HepG2 (cell line): ENCODE results near the gene EPB41L3. TPM values are rescaled to one million over a fixed set of nuclear protein-coding genes. Genes with fewer than 3 reads are reported as not detected.
A peak's percentile ranks its signal among the peaks of the same experiment; 100 is the strongest.

ENCODE experiments used
- ATAC-seq: fragments of 200-7000 bp; cut with Tn5 transposase; 3 replicates; pipeline ENCODE4 v1.9.1; 2020; ENCODE audit warnings: mild to moderate bottlenecking, moderate library complexity
- BruUV-seq: library from RNA; stranded (reverse); fragments of 400-500 nt; replicated peaks from 2 replicates; lab custom pipeline; 2021; lab: Mats Ljungman, UMichigan
- CTCF ChIA-PET: fragments of 300-600 bp; formaldehyde crosslinking; extraction: SDS; loops from one replicate; lab custom pipeline; 2021; ENCODE audit warnings: low total read pairs, inconsistent platforms, low intra/inter-chr PET ratio; lab: Yijun Ruan, JAX
- POLR2A ChIA-PET: fragments of 350-600 bp; sonication (Branson Sonifier 250); formaldehyde crosslinking; loops from one replicate; lab custom pipeline; 2020; ENCODE audit warnings: antibody characterized with exemption, inconsistent platforms; lab: Yijun Ruan, JAX
- DNase-seq: peaks from one replicate; pipeline ENCODE4 v3.0.0-alpha.2; 2015; ENCODE audit warnings: low spot score
- FAIRE-seq: peaks from 3 replicates; lab custom pipeline; 2011; peaks lifted over from hg19 to GRCh38; lab: Jason Lieb, UNC
- H2AFZ ChIP-seq: one replicate; pipeline ENCODE4 v1.6.1; 2011; ENCODE audit warnings: low read length, inconsistent platforms
- H3K27ac ChIP-seq: fragments of 300-600 bp; 3 replicates; pipeline ENCODE4 v1.8.0; 2011; ENCODE audit warnings: mixed run types, mild to moderate bottlenecking, mixed read lengths, low read length, inconsistent platforms; ENCODE audit not compliant: insufficient read depth; ENCODE audit errors: extremely low read length
- H3K27me3 ChIP-seq, 2 experiments: fragments of 200-600 bp in 1 of 2; 2 replicates in 1 of 2; 3 replicates in 1 of 2; pipeline versions ENCODE4 v1.6.0 to v1.8.0; 2011; ENCODE audit warnings: low read length in 2 of 2, mild to moderate bottlenecking in 2 of 2, moderate library complexity in 2 of 2, inconsistent platforms in 1 of 2; ENCODE audit not compliant: insufficient read depth in 2 of 2, control insufficient read depth in 1 of 2
- H3K36me3 ChIP-seq, 2 experiments: fragments of 200-600 bp in 1 of 2; replicated peaks in 1 of 2; 2 replicates in 1 of 2; 3 replicates in 1 of 2; pipeline versions ENCODE4 v1.5.1 to v1.8.0; 2011; ENCODE audit warnings: low read length in 2 of 2, inconsistent platforms in 1 of 2; ENCODE audit not compliant: insufficient read depth in 2 of 2, control insufficient read depth in 1 of 2
- H3K4me1 ChIP-seq: 2 replicates; pipeline ENCODE4 v1.5.1; 2012; ENCODE audit warnings: low read length, inconsistent platforms; ENCODE audit not compliant: insufficient read depth
- H3K4me2 ChIP-seq: 2 replicates; pipeline ENCODE4 v1.6.0; 2011; ENCODE audit warnings: low read depth, low read length, inconsistent platforms
- H3K4me3 ChIP-seq, 3 experiments: fragments of 200-600 bp in 1 of 3; sonication (generic), shearing (Covaris generic) in 1 of 3; replicated peaks in 1 of 3; 2 replicates each; pipeline ENCODE4 v1.5.1; 2011 to 2016; ENCODE audit warnings: low read length in 3 of 3, inconsistent platforms in 2 of 3, low read depth in 2 of 3, mild to moderate bottlenecking in 2 of 3, control low read depth in 1 of 3, mixed read lengths in 1 of 3; ENCODE audit not compliant: insufficient read depth in 1 of 3
- H3K79me2 ChIP-seq: one replicate; pipeline ENCODE4 v1.6.1; 2011; ENCODE audit warnings: low read length, inconsistent platforms; ENCODE audit not compliant: insufficient read depth
- H3K9ac ChIP-seq: 2 replicates; pipeline ENCODE4 v1.6.0; 2011; ENCODE audit warnings: mild to moderate bottlenecking, low read depth, low read length, inconsistent platforms; ENCODE audit not compliant: insufficient read depth
- H3K9me3 ChIP-seq: 2 replicates; pipeline ENCODE4 v1.5.1; 2012; ENCODE audit warnings: mild to moderate bottlenecking, low read length
- H4K20me1 ChIP-seq: 2 replicates; pipeline ENCODE4 v1.6.0; 2011; ENCODE audit warnings: inconsistent platforms, mild to moderate bottlenecking, low read length, moderate library complexity; ENCODE audit not compliant: insufficient read depth
- ATF7 ChIP-seq, 2 experiments: fragments of 450-650 bp in 1 of 2; sonication (generic) in 1 of 2; formaldehyde crosslinking in 1 of 2; IDR thresholded peaks; 2 replicates each; pipeline versions ENCODE4 v1.4.0 to v1.6.1; 2016 to 2020; ENCODE audit warnings: antibody characterized with exemption in 1 of 2, mild to moderate bottlenecking in 1 of 2, missing genetic modification reagents in 1 of 2
- CENPX ChIP-seq: sonication (generic); formaldehyde crosslinking; IDR thresholded peaks from 2 replicates; pipeline ENCODE4 v1.9.0; 2021; ENCODE audit warnings: mild to moderate bottlenecking, missing genetic modification reagents, moderate library complexity
- HNRNPLL ChIP-seq: fragments of 200-400 bp; formaldehyde crosslinking; IDR thresholded peaks from 2 replicates; pipeline ENCODE4 v1.6.1; 2017; ENCODE audit warnings: mild to moderate bottlenecking, low read depth, low read length; ENCODE audit not compliant: poor library complexity, severe bottlenecking
- KDM1A ChIP-seq: IDR thresholded peaks from 2 replicates; pipeline ENCODE4 v1.6.1; 2016; ENCODE audit warnings: missing compliant biosample characterization
- MEF2D ChIP-seq: sonication (generic); formaldehyde crosslinking; IDR thresholded peaks from 2 replicates; pipeline ENCODE4 v1.5.1; 2020; ENCODE audit warnings: mild to moderate bottlenecking, missing genetic modification reagents
- NR3C1 ChIP-seq: sonication (generic); formaldehyde crosslinking; IDR thresholded peaks from 2 replicates; pipeline ENCODE4 v1.4.0; 2020; ENCODE audit warnings: missing genetic modification reagents
- SMAD1 ChIP-seq: sonication (generic); formaldehyde crosslinking; IDR thresholded peaks from 2 replicates; pipeline ENCODE4 v1.4.0; 2020; ENCODE audit warnings: missing genetic modification reagents, low read depth, mild to moderate bottlenecking, borderline replicate concordance
- ZNF343 ChIP-seq: sonication (generic); formaldehyde crosslinking; IDR thresholded peaks from 2 replicates; pipeline ENCODE4 v1.4.0; 2020; ENCODE audit warnings: mild to moderate bottlenecking, missing genetic modification reagents
- ZNF747 ChIP-seq: sonication (generic); formaldehyde crosslinking; IDR thresholded peaks from 2 replicates; pipeline ENCODE4 v1.8.1; 2023; ENCODE audit warnings: missing genetic modification reagents, mild to moderate bottlenecking, borderline replicate concordance
- ZNF883 ChIP-seq: sonication (generic); formaldehyde crosslinking; IDR thresholded peaks from 2 replicates; pipeline ENCODE4 v1.5.1; 2020; ENCODE audit warnings: mild to moderate bottlenecking, missing genetic modification reagents; ENCODE audit errors: not compliant biosample characterization
- ZSCAN29 ChIP-seq: sonication (generic); formaldehyde crosslinking; conservative IDR thresholded peaks from 2 replicates; pipeline ENCODE4 v1.4.0; 2020; ENCODE audit warnings: mild to moderate bottlenecking, missing genetic modification reagents
- WGBS: methylation state at CpG from one replicate; pipeline ENCODE4 v1.1.6; 2017; ENCODE audit warnings: low lambda C conversion rate; 5-methylcytosine and 5-hydroxymethylcytosine counted together
- in situ Hi-C: cut with HindIII; loops from 2 replicates; pipeline ENCODE4 v1.10.0; 2017; ENCODE audit warnings: low pct_unique_long_range_greater_than_20kb; ENCODE audit not compliant: extremely low pct_ligation_motif_present
- intact Hi-C: fragments of 100-400 bp; cut with micrococcal nuclease; formaldehyde crosslinking; loops from one replicate; pipeline ENCODE4 v1.10.0; 2022; ENCODE audit not compliant: unreplicated experiment
- polyA plus RNA-seq, 8 experiments: library from polyadenylated mRNA; depleted of rRNA in 3 of 8; stranded (reverse) in 7 of 8; unstranded in 1 of 8; fragments of >200 nt; fragmentation: Illumina TruSeq in 4 of 8; extraction: Trizol in 4 of 8; gene quantifications; 2 replicates each; pipeline versions ENCODE4 v1.2.1 to v1.2.3, GENCODE V29; 2011 to 2016; ENCODE audit warnings: low read depth in 4 of 8, missing spikeins in 1 of 8, mixed read lengths in 1 of 8; ENCODE audit not compliant: insufficient read depth in 1 of 8
- total RNA-seq, 5 experiments: library from RNA; depleted of rRNA; stranded (reverse); fragments of >200 nt; fragmentation: Illumina TruSeq; extraction: Trizol; gene quantifications; 2 replicates each; pipeline ENCODE4 v1.2.3, GENCODE V29; 2016; ENCODE audit warnings: low read depth in 1 of 5
- TF ChIP-seq, protein P1 (sequence below): sonication (generic); formaldehyde crosslinking; IDR thresholded peaks from 2 replicates; pipeline ENCODE4 v1.4.0; 2020; ENCODE audit warnings: missing genetic modification reagents
- TF ChIP-seq, protein P2 (sequence below): sonication (generic); formaldehyde crosslinking; IDR thresholded peaks from 2 replicates; pipeline ENCODE4 v1.5.0; 2020; ENCODE audit warnings: missing genetic modification reagents
- TF ChIP-seq, protein P3 (sequence below): sonication (generic); formaldehyde crosslinking; IDR thresholded peaks from 2 replicates; pipeline ENCODE4 v1.5.0; 2020; ENCODE audit warnings: missing genetic modification reagents, mild to moderate bottlenecking, borderline replicate concordance

The EPB41L3 gene
- total and polyA plus RNA-seq, 2 of the 13 experiments (the other 11 are each of a cell fraction or from before 2014, with no cell fraction given), result not detected

DNA sequence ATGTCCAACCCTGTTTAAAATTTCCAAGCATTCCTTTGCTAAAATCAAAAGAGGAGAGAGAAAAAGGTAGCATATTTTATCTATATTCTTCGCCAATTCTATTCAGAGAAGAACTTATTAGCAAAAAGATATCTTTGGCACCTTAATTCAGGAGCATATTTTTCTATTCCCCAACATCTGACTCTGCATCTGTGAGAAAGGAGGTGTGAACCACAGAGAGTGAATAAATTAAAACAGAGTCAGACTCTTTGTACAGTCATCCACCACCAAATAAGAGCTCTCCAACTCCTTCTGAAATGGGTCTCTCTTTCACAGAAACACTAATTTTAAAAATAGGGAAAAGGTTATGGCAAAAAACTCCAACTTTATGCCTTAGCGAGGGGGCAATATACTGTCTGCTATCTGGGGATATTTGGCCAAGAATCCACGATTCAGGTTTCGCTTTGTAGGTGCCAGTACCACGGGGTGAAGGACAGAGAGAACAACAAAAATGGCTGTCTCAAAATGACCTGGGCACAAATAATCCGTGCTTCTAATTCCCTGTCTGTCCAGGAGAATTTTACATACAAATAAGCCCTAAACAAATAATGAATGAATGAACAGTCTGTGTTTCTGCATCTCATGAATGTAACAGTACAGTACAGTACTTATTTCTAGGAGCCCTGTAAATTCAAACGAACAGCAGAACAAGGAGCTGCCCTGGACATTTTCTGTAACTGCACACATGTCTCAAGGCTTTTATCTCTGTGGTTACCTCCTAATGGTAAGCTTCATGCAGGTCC lies 43.4 kb downstream of the EPB41L3 start (continued):
- TF ChIP-seq, protein P1, sequence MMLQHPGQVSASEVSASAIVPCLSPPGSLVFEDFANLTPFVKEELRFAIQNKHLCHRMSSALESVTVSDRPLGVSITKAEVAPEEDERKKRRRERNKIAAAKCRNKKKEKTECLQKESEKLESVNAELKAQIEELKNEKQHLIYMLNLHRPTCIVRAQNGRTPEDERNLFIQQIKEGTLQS (CRISPR knock-in tag), result no peak
- no peak for TF ChIP-seq HNRNPLL
- no peak for TF ChIP-seq ZNF343 (CRISPR knock-in tag)
- TF ChIP-seq ZSCAN29 (CRISPR knock-in tag), result no peak
- TF ChIP-seq CENPX (CRISPR knock-in tag), result no peak
- TF ChIP-seq, protein P2, sequence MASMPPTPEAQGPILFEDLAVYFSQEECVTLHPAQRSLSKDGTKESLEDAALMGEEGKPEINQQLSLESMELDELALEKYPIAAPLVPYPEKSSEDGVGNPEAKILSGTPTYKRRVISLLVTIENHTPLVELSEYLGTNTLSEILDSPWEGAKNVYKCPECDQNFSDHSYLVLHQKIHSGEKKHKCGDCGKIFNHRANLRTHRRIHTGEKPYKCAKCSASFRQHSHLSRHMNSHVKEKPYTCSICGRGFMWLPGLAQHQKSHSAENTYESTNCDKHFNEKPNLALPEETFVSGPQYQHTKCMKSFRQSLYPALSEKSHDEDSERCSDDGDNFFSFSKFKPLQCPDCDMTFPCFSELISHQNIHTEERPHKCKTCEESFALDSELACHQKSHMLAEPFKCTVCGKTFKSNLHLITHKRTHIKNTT (CRISPR knock-in tag), result no peak
- no peak for TF ChIP-seq NR3C1 (CRISPR knock-in tag)
- TF ChIP-seq SMAD1 (CRISPR knock-in tag), result no peak
- TF ChIP-seq KDM1A (CRISPR knock-in tag), result no peak
- TF ChIP-seq ZNF883 (CRISPR knock-in tag), result no peak
- TF ChIP-seq MEF2D (CRISPR knock-in tag), result no peak

DNA sequence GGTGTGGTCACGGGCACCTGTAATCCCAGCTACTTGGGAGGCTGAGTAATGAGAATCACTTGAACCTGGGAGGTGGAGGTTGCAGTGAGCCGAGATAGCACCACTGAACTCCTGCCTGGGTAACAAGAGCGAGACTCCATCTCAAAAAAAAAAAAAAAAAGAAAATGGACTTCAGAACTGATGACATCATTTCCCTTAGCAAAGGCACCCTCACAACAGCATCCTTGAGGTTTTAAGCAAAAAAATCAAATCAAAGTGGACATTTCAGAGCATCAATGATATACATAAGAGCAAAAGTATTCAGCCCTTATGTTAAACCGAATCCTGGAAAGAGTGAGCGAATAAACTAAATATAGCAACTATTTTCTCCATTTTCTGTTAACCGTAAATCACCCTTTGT lies 45.3 kb downstream of the EPB41L3 start:
- no peaks in the 10 kb centered on the region for H3K9me3 ChIP-seq
- H3K27me3 ChIP-seq, result peaks cover 0 to 5% of the 10 kb centered on the region in 2 experiments; a peak in 2 of 5 replicates
- no peak overlapping the region for H3K27ac ChIP-seq
- DNase-seq (no peak), ATAC-seq (no peak), FAIRE-seq (no peak)
- no peak overlapping the region for H2AFZ ChIP-seq
- H3K4me3 ChIP-seq, result no peak overlapping the region
- BruUV-seq, result no TSS peak
- TF ChIP-seq ZNF747, result no peak
- TF ChIP-seq ATF7 (IDR thresholded peaks at IDR 0.05), result peak; percentile 76
- no peak for TF ChIP-seq ATF7 (CRISPR knock-in tag; IDR thresholded peaks at IDR 0.05)
- TF ChIP-seq, protein P3, sequence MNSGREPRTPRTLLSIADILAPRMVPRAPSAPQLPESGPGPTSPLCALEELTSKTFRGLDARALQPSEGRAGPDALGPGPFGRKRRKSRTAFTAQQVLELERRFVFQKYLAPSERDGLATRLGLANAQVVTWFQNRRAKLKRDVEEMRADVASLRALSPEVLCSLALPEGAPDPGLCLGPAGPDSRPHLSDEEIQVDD, result no peak
- H3K9ac ChIP-seq, result no peak overlapping the region
- H3K36me3 ChIP-seq, result no peaks in the 10 kb centered on the region
- no peaks in the 10 kb centered on the region for H3K79me2 ChIP-seq
- ChIA-PET CTCF (no interaction called here), POLR2A (no interaction called here)
- in situ Hi-C loops, result no loop called here
- WGBS, result 21% methylated on average over 6 of the region's 6 CpGs
- no peaks in the 10 kb centered on the region for H4K20me1 ChIP-seq
- no peak overlapping the region for H3K4me2 ChIP-seq
- intact Hi-C loops, result no loop called here
- no peaks in the 10 kb centered on the region for H3K4me1 ChIP-seq
